Endothelial cell of umbilical vein (primary cell): ENCODE measurements around the gene MBLAC1.

ENCODE experiments used
- CTCF ChIP-seq, 2 donors: IDR thresholded peaks; 1 replicate in 1 of 2; 2 replicates in 1 of 2; pipeline ENCODE4 v1.5.1; 2011; ENCODE audit warnings: low read length in 2 of 2, mild to moderate bottlenecking in 2 of 2, moderate library complexity in 2 of 2, control low read depth in 1 of 2, inconsistent platforms in 1 of 2, low read depth in 1 of 2; ENCODE audit not compliant: insufficient read depth in 1 of 2; ENCODE audit errors: extremely low read depth in 1 of 2
- EZH2 ChIP-seq: IDR thresholded peaks from 2 replicates; pipeline ENCODE4 v1.6.1; 2012; ENCODE audit warnings: borderline replicate concordance, low read depth, mild to moderate bottlenecking, moderate library complexity, low read length, inconsistent platforms; ENCODE audit not compliant: severe bottlenecking
- FOS ChIP-seq: IDR thresholded peaks from 2 replicates; pipeline ENCODE4 v1.6.1; 2011; ENCODE audit warnings: mild to moderate bottlenecking, low read length, moderate library complexity, borderline replicate concordance; ENCODE audit not compliant: insufficient read depth
- JUN ChIP-seq: IDR thresholded peaks from 2 replicates; pipeline ENCODE4 v1.6.1; 2011; ENCODE audit warnings: borderline replicate concordance, low read depth; ENCODE audit not compliant: insufficient read length, insufficient read depth
- MAX ChIP-seq: IDR thresholded peaks from 2 replicates; pipeline ENCODE4 v1.6.1; 2011; ENCODE audit not compliant: insufficient read depth, insufficient read length
- MYC ChIP-seq: IDR thresholded peaks from one replicate; pipeline ENCODE4 v1.6.1; 2011; ENCODE audit warnings: mild to moderate bottlenecking, low read depth, low read length
- POLR2A ChIP-seq: IDR thresholded peaks from 2 replicates; pipeline ENCODE4 v1.6.1; 2012; ENCODE audit warnings: low read depth, mild to moderate bottlenecking, control low read depth, low read length
- POLR2AphosphoS5 ChIP-seq: IDR thresholded peaks from 2 replicates; pipeline ENCODE4 v1.6.1; 2012; ENCODE audit warnings: low read depth, mild to moderate bottlenecking, control low read depth, low read length, moderate library complexity; ENCODE audit not compliant: insufficient read depth

- no peak for TF ChIP-seq MAX
- TF ChIP-seq CTCF (IDR thresholded peaks at IDR 0.05; ENCODE audit: extremely low read depth in 1 of 2, insufficient read depth in 1 of 2, low read depth in 1 of 2, low read length in 2 of 2) = no peak
- TF ChIP-seq POLR2AphosphoS5 = peak; percentile 4
- no peak for TF ChIP-seq EZH2
- no peak for TF ChIP-seq POLR2A
- no peak for TF ChIP-seq MYC
- no peak for TF ChIP-seq JUN
- TF ChIP-seq FOS = no peak
Observed at GRCh38 chr7:100156331-100157068, 29.7 kb downstream of the MBLAC1 start.
